SK-N-SH treated with all-trans-retinoic acid at 6 μM for 48 hours (cell line): ENCODE data around the gene KRTAP16-1.

Experiments
- ATAC-seq: fragments of 200-7000 bp; cut with Tn5 transposase; 3 replicates; pipeline ENCODE4 v1.9.1; 2020; ENCODE audit warnings: mild to moderate bottlenecking, moderate library complexity
- ARNTL ChIP-seq: fragments of 450-650 bp; formaldehyde crosslinking; IDR thresholded peaks from 2 replicates; pipeline ENCODE4 v1.5.0; 2020; ENCODE audit warnings: low read depth, mild to moderate bottlenecking, moderate library complexity, borderline replicate concordance
- BACH2 ChIP-seq: fragments of 250-450 bp; sonication (Bioruptor Pico); IDR thresholded peaks from 2 replicates; pipeline ENCODE4 v1.9.0; 2021; ENCODE audit warnings: mild to moderate bottlenecking, borderline replicate concordance
- CSDC2 ChIP-seq: fragments of 250-450 bp; sonication (Bioruptor Pico); IDR thresholded peaks from 2 replicates; pipeline ENCODE4 v1.5.0; 2020; ENCODE audit warnings: mild to moderate bottlenecking, moderate library complexity
- ESRRG ChIP-seq: fragments of 250-450 bp; sonication (Bioruptor Pico); IDR thresholded peaks from 2 replicates; pipeline ENCODE4 v1.6.1; 2021; ENCODE audit warnings: mild to moderate bottlenecking
- GLIS3 ChIP-seq: fragments of 250-450 bp; sonication (Bioruptor Pico); IDR thresholded peaks from 2 replicates; pipeline ENCODE4 v1.5.0; 2020; ENCODE audit warnings: mild to moderate bottlenecking, moderate library complexity
- ISL1 ChIP-seq: fragments of 250-450 bp; sonication (Bioruptor Pico); IDR thresholded peaks from 2 replicates; pipeline ENCODE4 v2.1.2; 2022; ENCODE audit warnings: mild to moderate bottlenecking, moderate library complexity
- OSR1 ChIP-seq: fragments of 250-450 bp; sonication (Bioruptor Pico); IDR thresholded peaks from 2 replicates; pipeline ENCODE4 v1.8.0; 2022; ENCODE audit warnings: moderate library complexity, mild to moderate bottlenecking, inconsistent platforms
- PPARA ChIP-seq: fragments of 250-450 bp; sonication (Bioruptor Pico); IDR thresholded peaks from 2 replicates; pipeline ENCODE4 v1.5.0; 2020; ENCODE audit warnings: mild to moderate bottlenecking, borderline replicate concordance
- RARB ChIP-seq: fragments of 250-450 bp; sonication (Bioruptor Pico); IDR thresholded peaks from 2 replicates; pipeline ENCODE4 v1.8.0; 2021; ENCODE audit warnings: mild to moderate bottlenecking, moderate library complexity
- SNAI2 ChIP-seq: fragments of 250-450 bp; sonication (Bioruptor Pico); IDR thresholded peaks from 2 replicates; pipeline ENCODE4 v1.5.0; 2020; ENCODE audit warnings: mild to moderate bottlenecking, moderate library complexity
- TCF4 ChIP-seq: fragments of 250-450 bp; sonication (Bioruptor Pico); IDR thresholded peaks from 2 replicates; pipeline ENCODE4 v1.8.0; 2021; ENCODE audit warnings: mild to moderate bottlenecking, moderate library complexity, borderline replicate concordance
- TOX ChIP-seq: fragments of 250-450 bp; sonication (Bioruptor Pico); IDR thresholded peaks from 2 replicates; pipeline ENCODE4 v1.8.0; 2021; ENCODE audit warnings: mild to moderate bottlenecking, moderate library complexity, borderline replicate concordance
- ZC3H10 ChIP-seq: fragments of 250-450 bp; sonication (Bioruptor Pico); IDR thresholded peaks from 2 replicates; pipeline ENCODE4 v1.5.1; 2021; ENCODE audit warnings: mild to moderate bottlenecking, moderate library complexity
- ZFP3 ChIP-seq: fragments of 250-450 bp; sonication (Bioruptor Pico); IDR thresholded peaks from 2 replicates; pipeline ENCODE4 v1.5.0; 2020; ENCODE audit warnings: mild to moderate bottlenecking, moderate library complexity
- ZFP30 ChIP-seq: fragments of 450-650 bp; formaldehyde crosslinking; IDR thresholded peaks from 2 replicates; pipeline ENCODE4 v1.5.0; 2022; ENCODE audit warnings: mild to moderate bottlenecking, moderate library complexity
- ZNF565 ChIP-seq: fragments of 450-650 bp; formaldehyde crosslinking; conservative IDR thresholded peaks from 2 replicates; pipeline ENCODE4 v1.5.0; 2020; ENCODE audit warnings: low read depth, mild to moderate bottlenecking, moderate library complexity
- ZNF70 ChIP-seq: fragments of 450-650 bp; formaldehyde crosslinking; IDR thresholded peaks from 2 replicates; pipeline ENCODE4 v1.5.0; 2020; ENCODE audit warnings: mild to moderate bottlenecking, moderate library complexity
- ZNF8 ChIP-seq: fragments of 450-650 bp; formaldehyde crosslinking; IDR thresholded peaks from 2 replicates; pipeline ENCODE4 v1.5.0; 2020; ENCODE audit warnings: mild to moderate bottlenecking, moderate library complexity
- TF ChIP-seq, protein P1 (sequence below): fragments of 250-450 bp; sonication (Bioruptor Pico); IDR thresholded peaks from 2 replicates; pipeline ENCODE4 v1.8.0; 2021; ENCODE audit warnings: low read depth, mild to moderate bottlenecking, moderate library complexity, borderline replicate concordance
- TF ChIP-seq, protein P2 (sequence below): fragments of 250-450 bp; sonication (Bioruptor Pico); IDR thresholded peaks from 2 replicates; pipeline ENCODE4 v1.5.1; 2021; ENCODE audit warnings: mild to moderate bottlenecking, moderate library complexity
- TF ChIP-seq, protein P3 (sequence below): fragments of 250-450 bp; sonication (Bioruptor Pico); IDR thresholded peaks from 2 replicates; pipeline ENCODE4 v1.5.0; 2020; ENCODE audit warnings: mild to moderate bottlenecking, moderate library complexity
- TF ChIP-seq, protein P4 (sequence below): fragments of 250-450 bp; sonication (Bioruptor Pico); IDR thresholded peaks from 2 replicates; pipeline ENCODE4 v1.8.0; 2020; ENCODE audit warnings: mild to moderate bottlenecking, moderate library complexity, borderline replicate concordance
- TF ChIP-seq, protein P5 (sequence below): fragments of 250-450 bp; sonication (Bioruptor Pico); IDR thresholded peaks from 2 replicates; pipeline ENCODE4 v1.5.1; 2020; ENCODE audit warnings: low read depth, mild to moderate bottlenecking, moderate library complexity

Gene KRTAP16-1

DNA sequence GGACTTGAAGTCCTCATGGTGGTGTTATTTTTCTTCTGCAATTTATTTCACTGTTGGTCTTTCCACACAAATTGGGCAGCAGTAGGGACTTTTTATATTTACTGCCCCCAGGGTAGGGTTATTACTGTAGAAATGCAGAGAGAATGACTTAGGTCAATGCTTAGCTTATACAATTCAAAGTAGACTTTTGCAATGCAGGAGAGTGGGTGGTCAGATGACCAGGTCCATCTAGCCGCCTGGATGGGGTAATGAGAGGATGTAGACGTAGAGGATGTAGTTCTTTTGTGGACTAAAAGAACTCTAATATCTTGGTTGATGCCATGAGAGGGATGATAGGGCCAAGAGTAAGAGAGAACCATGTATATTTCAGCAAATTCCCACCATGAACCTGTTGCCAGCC is 9.1 kb upstream of the KRTAP16-1 start:
- no peak for ATAC-seq
- no peak for TF ChIP-seq ESRRG (CRISPR knock-in tag)
- TF ChIP-seq, protein P1, sequence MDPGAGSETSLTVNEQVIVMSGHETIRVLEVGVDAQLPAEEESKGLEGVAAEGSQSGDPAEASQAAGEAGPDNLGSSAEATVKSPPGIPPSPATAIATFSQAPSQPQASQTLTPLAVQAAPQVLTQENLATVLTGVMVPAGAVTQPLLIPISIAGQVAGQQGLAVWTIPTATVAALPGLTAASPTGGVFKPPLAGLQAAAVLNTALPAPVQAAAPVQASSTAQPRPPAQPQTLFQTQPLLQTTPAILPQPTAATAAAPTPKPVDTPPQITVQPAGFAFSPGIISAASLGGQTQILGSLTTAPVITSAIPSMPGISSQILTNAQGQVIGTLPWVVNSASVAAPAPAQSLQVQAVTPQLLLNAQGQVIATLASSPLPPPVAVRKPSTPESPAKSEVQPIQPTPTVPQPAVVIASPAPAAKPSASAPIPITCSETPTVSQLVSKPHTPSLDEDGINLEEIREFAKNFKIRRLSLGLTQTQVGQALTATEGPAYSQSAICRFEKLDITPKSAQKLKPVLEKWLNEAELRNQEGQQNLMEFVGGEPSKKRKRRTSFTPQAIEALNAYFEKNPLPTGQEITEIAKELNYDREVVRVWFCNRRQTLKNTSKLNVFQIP (CRISPR knock-in tag): no peak
- no peak for TF ChIP-seq ZNF565
- no peak for TF ChIP-seq ARNTL (CRISPR knock-in tag)
- TF ChIP-seq ISL1 (CRISPR knock-in tag): no peak
- no peak for TF ChIP-seq OSR1 (CRISPR knock-in tag)
- no peak for TF ChIP-seq CSDC2 (CRISPR knock-in tag)
- TF ChIP-seq PPARA (CRISPR knock-in tag): no peak
- no peak for TF ChIP-seq ZC3H10 (CRISPR knock-in tag)
- TF ChIP-seq ZNF8 (CRISPR knock-in tag): no peak
- TF ChIP-seq ZFP30 (CRISPR knock-in tag): no peak
- TF ChIP-seq, protein P2, sequence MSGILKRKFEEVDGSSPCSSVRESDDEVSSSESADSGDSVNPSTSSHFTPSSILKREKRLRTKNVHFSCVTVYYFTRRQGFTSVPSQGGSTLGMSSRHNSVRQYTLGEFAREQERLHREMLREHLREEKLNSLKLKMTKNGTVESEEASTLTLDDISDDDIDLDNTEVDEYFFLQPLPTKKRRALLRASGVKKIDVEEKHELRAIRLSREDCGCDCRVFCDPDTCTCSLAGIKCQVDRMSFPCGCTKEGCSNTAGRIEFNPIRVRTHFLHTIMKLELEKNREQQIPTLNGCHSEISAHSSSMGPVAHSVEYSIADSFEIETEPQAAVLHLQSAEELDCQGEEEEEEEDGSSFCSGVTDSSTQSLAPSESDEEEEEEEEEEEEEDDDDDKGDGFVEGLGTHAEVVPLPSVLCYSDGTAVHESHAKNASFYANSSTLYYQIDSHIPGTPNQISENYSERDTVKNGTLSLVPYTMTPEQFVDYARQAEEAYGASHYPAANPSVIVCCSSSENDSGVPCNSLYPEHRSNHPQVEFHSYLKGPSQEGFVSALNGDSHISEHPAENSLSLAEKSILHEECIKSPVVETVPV: no peak
- TF ChIP-seq GLIS3 (CRISPR knock-in tag): no peak
- no peak for TF ChIP-seq BACH2 (CRISPR knock-in tag)
- TF ChIP-seq SNAI2 (CRISPR knock-in tag): no peak
- no peak for TF ChIP-seq ZFP3 (CRISPR knock-in tag)
- no peak for TF ChIP-seq ZNF70 (CRISPR knock-in tag)
- TF ChIP-seq RARB (CRISPR knock-in tag): no peak
- TF ChIP-seq, protein P3, sequence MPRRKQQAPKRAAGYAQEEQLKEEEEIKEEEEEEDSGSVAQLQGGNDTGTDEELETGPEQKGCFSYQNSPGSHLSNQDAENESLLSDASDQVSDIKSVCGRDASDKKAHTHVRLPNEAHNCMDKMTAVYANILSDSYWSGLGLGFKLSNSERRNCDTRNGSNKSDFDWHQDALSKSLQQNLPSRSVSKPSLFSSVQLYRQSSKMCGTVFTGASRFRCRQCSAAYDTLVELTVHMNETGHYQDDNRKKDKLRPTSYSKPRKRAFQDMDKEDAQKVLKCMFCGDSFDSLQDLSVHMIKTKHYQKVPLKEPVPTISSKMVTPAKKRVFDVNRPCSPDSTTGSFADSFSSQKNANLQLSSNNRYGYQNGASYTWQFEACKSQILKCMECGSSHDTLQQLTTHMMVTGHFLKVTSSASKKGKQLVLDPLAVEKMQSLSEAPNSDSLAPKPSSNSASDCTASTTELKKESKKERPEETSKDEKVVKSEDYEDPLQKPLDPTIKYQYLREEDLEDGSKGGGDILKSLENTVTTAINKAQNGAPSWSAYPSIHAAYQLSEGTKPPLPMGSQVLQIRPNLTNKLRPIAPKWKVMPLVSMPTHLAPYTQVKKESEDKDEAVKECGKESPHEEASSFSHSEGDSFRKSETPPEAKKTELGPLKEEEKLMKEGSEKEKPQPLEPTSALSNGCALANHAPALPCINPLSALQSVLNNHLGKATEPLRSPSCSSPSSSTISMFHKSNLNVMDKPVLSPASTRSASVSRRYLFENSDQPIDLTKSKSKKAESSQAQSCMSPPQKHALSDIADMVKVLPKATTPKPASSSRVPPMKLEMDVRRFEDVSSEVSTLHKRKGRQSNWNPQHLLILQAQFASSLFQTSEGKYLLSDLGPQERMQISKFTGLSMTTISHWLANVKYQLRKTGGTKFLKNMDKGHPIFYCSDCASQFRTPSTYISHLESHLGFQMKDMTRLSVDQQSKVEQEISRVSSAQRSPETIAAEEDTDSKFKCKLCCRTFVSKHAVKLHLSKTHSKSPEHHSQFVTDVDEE (CRISPR knock-in tag): no peak

DNA sequence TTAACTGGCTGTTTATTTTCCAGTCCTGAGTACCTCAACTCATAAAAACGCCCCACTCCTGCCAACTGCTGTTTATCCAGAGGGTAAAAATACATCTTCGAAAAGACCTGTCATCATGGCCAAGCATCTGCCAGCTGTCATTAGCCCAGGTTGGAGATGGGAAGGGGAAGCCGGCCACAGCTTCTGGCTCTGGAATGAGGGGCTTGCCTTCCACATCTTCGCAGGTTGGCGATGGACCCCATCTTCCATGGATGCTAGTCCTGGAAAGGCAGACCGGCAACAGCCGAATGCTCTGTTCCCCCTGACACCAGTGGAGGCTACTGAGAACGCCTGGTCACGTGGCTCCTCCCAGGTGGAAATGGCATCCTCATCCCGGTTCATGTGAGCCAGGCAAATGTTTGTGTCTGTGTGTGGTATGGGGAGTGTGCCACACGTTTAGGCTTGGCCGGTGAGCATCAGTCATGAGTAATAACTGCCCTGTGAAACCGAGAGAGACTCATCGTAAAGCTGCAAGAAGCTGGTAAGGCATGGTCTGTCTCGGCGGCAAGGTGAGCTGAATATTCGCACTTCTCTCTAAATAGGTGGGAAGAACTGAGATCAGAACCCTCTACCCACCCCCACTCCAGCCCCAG is 6.8 kb upstream of the KRTAP16-1 start:
- ATAC-seq: no peak
- TF ChIP-seq GLIS3 (CRISPR knock-in tag): no peak
- TF ChIP-seq ESRRG (CRISPR knock-in tag): no peak
- no peak for TF ChIP-seq ZNF8 (CRISPR knock-in tag)
- TF ChIP-seq RARB (CRISPR knock-in tag): no peak
- TF ChIP-seq CSDC2 (CRISPR knock-in tag): no peak
- no peak for TF ChIP-seq TOX
- TF ChIP-seq OSR1 (CRISPR knock-in tag): no peak
- no peak for TF ChIP-seq ZNF70 (CRISPR knock-in tag)
- TF ChIP-seq ARNTL (CRISPR knock-in tag): no peak
- no peak for TF ChIP-seq ZFP3 (CRISPR knock-in tag)
- TF ChIP-seq, protein P2: no peak
- TF ChIP-seq BACH2 (CRISPR knock-in tag): no peak
- TF ChIP-seq, protein P3 (CRISPR knock-in tag): no peak
- no peak for TF ChIP-seq ZC3H10 (CRISPR knock-in tag)
- TF ChIP-seq, protein P4, sequence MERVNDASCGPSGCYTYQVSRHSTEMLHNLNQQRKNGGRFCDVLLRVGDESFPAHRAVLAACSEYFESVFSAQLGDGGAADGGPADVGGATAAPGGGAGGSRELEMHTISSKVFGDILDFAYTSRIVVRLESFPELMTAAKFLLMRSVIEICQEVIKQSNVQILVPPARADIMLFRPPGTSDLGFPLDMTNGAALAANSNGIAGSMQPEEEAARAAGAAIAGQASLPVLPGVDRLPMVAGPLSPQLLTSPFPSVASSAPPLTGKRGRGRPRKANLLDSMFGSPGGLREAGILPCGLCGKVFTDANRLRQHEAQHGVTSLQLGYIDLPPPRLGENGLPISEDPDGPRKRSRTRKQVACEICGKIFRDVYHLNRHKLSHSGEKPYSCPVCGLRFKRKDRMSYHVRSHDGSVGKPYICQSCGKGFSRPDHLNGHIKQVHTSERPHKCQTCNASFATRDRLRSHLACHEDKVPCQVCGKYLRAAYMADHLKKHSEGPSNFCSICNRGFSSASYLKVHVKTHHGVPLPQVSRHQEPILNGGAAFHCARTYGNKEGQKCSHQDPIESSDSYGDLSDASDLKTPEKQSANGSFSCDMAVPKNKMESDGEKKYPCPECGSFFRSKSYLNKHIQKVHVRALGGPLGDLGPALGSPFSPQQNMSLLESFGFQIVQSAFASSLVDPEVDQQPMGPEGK (CRISPR knock-in tag): no peak
- no peak for TF ChIP-seq ISL1 (CRISPR knock-in tag)
- no peak for TF ChIP-seq SNAI2 (CRISPR knock-in tag)
- TF ChIP-seq TCF4 (CRISPR knock-in tag): no peak
- TF ChIP-seq ZFP30 (CRISPR knock-in tag): no peak
- TF ChIP-seq, protein P5, sequence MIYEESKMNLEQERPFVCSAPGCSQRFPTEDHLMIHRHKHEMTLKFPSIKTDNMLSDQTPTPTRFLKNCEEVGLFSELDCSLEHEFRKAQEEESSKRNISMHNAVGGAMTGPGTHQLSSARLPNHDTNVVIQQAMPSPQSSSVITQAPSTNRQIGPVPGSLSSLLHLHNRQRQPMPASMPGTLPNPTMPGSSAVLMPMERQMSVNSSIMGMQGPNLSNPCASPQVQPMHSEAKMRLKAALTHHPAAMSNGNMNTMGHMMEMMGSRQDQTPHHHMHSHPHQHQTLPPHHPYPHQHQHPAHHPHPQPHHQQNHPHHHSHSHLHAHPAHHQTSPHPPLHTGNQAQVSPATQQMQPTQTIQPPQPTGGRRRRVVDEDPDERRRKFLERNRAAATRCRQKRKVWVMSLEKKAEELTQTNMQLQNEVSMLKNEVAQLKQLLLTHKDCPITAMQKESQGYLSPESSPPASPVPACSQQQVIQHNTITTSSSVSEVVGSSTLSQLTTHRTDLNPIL (CRISPR knock-in tag): no peak
